GM20431 (cell line): ENCODE results near the gene ACP4.
"Not testable (repeated sequence)": the region's sequence is repeated elsewhere in the genome, so short reads cannot be mapped to it uniquely, and the experiment has no call there.

ENCODE experiments used
- in situ Hi-C: fragments of 300-500 bp; cut with MseI, MboI; formaldehyde crosslinking; loops from one replicate; pipeline ENCODE4 v1.15.0; 2020; ENCODE audit warnings: low sequenced_read_pairs; ENCODE audit not compliant: unreplicated experiment

Gene ACP4, protein sequence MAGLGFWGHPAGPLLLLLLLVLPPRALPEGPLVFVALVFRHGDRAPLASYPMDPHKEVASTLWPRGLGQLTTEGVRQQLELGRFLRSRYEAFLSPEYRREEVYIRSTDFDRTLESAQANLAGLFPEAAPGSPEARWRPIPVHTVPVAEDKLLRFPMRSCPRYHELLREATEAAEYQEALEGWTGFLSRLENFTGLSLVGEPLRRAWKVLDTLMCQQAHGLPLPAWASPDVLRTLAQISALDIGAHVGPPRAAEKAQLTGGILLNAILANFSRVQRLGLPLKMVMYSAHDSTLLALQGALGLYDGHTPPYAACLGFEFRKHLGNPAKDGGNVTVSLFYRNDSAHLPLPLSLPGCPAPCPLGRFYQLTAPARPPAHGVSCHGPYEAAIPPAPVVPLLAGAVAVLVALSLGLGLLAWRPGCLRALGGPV

DNA sequence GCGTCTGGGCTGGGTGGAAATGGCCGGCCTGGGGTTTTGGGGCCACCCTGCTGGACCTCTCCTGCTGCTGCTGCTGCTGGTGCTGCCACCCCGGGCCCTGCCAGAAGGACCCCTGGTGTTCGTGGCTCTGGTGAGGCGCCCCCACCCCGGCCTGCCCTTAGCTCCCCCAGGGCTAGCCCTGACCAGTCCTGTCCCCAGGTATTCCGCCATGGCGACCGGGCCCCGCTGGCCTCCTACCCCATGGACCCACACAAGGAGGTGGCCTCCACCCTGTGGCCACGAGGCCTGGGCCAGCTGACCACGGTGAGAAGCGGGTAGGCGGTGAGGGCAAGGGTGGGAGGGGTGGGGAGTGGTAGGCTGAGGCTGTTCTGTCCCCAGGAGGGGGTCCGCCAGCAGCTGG lies at the start of gene ACP4:
Gene ACP4, plus strand, starts transcription at position 20 of the 400 bp plus-strand sequence. Its CDS starts 0 bp downstream, at position 20.
- in situ Hi-C loops, result loop anchor here (10.0 to 25.0 kb wide), 3 partner anchors 124 to 428 kb away; partner anchors contain the start of genes KLK4 and NAPSA

GRCh38 chr19:50741179-50741933 lies 48.9 kb upstream of the ACP4 start:
- in situ Hi-C loops, result no loop called here

DNA sequence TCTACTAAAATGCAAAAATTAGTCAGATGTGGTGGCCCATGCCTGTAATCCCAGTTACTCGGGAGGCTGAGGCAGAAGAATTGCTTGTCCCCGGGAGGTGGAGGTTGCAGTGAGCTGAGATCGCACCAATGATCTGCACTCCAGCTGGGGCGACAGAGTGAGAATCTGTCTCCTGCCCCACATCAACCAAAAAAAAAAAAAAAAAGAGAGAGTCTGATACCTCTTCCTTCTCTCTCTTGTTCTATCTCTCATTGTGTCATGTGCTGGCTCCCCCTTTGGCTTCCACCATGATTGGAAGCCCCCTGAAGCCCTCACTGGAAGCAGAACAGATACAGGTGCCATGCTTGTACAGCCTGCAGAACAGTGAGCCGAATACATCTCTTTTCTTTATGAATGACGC lies 46.7 kb upstream of the ACP4 start:
- in situ Hi-C loops, result no loop called here

GRCh38 chr19:50745221-50745620 lies 45.0 kb upstream of the ACP4 start:
- in situ Hi-C loops, result no loop called here

GRCh38 chr19:50747141-50747540 lies 43.1 kb upstream of the ACP4 start:
- in situ Hi-C loops, result not testable (repeated sequence)

- in situ Hi-C loops, result no loop called here
These were observed 40.7 kb upstream of the ACP4 start for GRCh38 chr19:50749490-50749889.

GRCh38 chr19:50750010-50750409 lies 40.2 kb upstream of the ACP4 start:
- in situ Hi-C loops, result no loop called here

- in situ Hi-C loops, result no loop called here
These were observed 36.3 kb upstream of the ACP4 start for GRCh38 chr19:50753879-50754278.

DNA sequence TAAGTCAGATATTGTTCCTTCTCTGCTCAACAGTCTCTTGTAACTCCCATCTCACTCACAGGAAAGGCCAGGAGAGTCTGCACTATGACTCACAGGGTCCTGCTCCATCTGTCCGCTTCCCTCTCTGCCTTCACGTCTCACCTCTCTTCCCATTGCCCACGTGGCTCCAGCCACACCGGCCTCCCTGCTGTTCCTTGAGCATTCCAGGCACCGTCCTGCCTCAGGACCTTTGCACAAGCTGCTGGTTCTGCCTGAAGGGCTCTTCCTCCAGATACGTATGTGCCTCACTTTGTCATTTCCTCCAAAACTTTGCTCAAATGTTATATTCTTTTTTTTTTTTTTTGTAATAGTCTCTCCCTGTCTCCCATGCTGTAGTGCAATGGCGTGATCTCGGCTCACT lies 34.0 kb upstream of the ACP4 start:
- in situ Hi-C loops, result not testable (repeated sequence)

DNA sequence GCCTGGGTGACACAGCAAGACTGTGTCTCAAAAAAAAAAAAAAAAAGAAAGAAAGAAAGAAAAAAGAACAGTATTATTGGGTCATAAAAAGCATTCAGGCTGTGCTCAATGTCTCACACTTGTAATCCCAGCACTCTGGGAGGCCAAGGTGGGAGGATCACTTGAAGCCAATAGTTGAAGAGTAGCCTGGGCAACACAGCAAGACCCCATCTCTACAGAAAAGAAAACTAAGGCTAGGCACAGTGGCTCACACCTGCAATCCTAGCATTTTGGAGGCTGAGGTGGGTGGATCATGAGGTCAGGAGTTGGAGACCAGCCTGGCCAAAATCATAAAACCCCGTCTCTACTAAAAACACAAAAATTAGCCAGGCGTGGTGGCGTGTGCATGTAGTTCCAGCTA lies 32.6 kb upstream of the ACP4 start:
- in situ Hi-C loops, result not testable (repeated sequence)

GRCh38 chr19:50759076-50759475 lies 31.1 kb upstream of the ACP4 start:
- in situ Hi-C loops, result not testable (repeated sequence)

DNA sequence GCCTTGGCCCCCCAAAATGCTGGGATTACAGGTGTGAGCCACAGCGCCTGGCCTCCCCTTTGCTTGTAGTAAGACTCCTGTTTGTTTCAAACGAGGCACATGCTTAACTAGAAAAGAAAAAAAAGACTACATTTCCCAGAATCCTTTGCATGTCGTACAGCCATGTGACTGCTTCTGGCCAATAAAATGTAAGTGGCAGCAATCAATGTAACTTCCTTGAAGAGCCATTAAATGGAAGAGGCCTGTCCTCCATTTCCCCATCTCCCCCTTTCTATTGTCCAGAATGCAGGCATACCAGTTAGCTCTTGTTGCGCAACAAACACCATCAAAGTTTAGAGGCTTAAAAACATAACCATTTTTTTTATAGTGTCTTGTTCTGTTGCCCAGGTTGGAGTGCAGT lies 30.3 kb upstream of the ACP4 start:
- in situ Hi-C loops, result no loop called here

DNA sequence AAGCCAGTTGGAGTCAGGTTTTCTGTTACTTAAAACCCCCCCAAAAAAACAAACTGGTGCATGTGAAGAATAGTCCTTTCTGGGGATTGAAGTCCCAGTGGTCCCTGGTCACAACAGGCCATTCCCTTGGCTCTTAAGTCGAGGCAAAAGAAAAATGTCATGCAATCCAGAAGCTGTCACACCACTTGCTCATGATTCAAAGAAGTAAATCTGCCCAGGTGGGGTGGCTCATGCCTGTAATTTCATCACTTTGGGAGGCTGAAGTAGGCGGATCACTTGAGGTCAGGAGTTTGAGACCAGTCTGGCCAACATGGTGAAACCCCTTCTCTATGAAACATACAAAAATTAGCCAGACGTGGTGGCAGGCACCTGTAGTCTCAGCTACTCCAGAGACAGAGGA lies 28.7 kb upstream of the ACP4 start:
- in situ Hi-C loops, result not testable (repeated sequence)

GRCh38 chr19:50763521-50763920 lies 26.7 kb upstream of the ACP4 start:
- in situ Hi-C loops, result not testable (repeated sequence)

DNA sequence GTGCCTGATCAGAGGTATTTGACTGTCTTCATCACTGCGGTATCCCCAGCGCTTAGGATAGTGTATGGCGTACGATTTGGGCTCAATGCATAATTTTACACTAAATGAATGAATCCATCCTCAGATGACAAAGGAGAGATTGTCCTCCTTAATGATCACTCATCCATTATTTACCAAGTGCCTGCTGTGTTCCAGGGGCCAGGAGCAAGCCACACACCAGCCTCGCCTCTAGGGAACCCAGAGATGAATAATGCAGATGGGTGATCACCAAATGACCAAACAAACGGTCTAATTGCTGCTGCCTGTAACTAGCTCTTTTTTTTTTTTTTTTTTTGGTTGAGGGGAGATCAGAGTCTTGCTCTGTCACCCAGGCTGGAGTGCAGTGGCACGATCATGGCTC lies 25.8 kb upstream of the ACP4 start:
- in situ Hi-C loops, result no loop called here

DNA sequence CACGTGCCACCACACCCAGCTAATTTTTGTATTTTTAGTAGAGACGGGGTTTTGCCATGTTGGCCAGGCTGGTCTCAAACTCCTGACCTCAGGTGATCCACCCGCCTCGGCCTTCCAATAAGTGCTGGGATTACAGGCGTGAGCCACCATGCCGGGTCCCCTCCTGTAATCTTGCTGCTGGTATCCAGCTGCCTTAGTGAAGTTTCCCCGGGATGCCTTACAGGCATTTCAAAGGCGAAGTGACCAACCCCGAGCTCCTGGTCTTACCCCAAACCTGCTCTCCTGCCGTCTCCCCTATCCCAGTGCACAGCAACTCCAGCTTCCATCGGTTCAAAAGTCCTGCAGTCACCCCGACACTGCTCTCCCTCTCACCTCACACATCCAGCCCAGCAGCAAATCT lies 23.5 kb upstream of the ACP4 start:
- in situ Hi-C loops, result not testable (repeated sequence)

DNA sequence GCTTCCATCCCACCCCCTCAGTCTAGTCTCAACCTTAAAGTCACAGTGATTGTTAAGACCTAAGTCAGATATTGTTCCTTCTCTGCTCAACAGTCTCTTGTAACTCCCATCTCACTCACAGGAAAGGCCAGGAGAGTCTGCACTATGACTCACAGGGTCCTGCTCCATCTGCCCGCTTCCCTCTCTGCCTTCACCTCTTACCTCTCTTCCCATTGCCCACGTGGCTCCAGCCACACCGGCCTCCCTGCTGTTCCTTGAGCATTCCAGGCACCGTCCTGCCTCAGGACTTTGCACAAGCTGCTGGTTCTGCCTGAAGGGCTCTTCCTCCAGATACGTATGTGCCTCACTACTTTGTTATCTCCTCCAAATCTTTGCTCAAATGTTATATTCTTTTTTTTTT lies 23.0 kb upstream of the ACP4 start:
- in situ Hi-C loops, result not testable (repeated sequence)

DNA sequence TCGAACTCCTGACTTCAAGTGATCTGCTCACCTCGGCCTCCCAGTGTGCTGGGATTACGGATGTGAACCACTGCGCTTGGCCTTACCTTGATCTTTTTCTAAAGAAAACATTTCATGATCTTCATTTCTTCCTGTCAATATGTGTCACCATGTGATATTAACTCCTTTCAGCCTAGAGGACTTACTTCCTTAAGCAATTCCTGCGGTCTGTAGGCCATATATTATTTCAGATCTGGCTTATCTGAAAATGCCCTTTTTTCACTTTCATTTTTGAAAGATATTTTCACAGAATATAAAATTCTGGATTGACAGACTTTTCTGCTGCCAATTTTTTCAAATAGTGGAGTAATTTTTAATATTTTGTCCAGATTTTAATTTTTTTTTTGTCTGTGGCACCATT lies 21.9 kb upstream of the ACP4 start:
- in situ Hi-C loops, result no loop called here

DNA sequence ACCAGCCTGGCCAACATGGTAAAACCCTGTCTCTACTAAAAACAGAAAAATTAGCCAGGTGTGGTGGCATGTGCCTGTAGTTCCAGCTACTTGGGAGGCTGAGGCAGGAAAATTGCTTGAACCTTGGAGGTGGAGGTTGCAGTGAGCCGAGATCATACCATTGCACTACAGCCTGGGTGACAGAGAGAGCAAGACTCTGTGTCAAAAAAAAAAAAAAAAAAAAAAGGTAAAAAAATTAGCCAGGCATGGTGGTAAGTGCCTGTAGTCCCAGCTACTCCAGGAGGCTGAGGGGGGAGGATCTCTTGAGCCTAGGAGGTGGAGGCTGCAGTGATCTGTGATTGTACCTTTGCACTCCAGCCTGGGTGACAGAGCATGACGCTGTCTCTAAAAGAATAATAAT lies 20.1 kb upstream of the ACP4 start, which contains the start of gene GPR32:
Gene GPR32, plus strand, starts transcription at position 301 of the 400 bp plus-strand sequence. CDS start 137 bp downstream, outside the sequence.
- in situ Hi-C loops, result not testable (repeated sequence)

DNA sequence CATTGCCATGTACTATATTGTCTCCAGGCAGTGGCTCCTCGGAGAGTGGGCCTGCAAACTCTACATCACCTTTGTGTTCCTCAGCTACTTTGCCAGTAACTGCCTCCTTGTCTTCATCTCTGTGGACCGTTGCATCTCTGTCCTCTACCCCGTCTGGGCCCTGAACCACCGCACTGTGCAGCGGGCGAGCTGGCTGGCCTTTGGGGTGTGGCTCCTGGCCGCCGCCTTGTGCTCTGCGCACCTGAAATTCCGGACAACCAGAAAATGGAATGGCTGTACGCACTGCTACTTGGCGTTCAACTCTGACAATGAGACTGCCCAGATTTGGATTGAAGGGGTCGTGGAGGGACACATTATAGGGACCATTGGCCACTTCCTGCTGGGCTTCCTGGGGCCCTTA lies 19.3 kb upstream of the ACP4 start:
- in situ Hi-C loops, result no loop called here

DNA sequence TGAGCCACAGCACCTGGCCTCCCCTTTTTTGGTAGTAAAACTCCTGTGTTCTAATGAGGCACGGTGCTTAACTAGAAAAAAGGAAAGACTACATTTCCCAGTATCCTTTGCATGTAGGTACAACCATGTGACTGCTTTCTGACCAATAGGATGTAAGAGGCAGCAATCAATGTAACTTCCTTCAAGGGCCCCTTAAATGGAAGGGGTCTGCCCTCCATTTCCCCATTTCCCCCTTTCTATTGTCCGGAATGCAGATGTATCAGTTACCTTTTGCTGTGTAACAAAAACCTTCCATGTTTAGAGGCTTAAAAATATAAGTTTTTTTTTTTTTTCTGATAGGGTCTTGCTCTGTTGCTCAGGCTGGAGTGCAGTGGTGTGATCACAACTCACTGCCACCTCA lies 17.7 kb upstream of the ACP4 start:
- in situ Hi-C loops, result no loop called here
